ENCODE data around the gene C4orf50. TPM values are rescaled to one million over a fixed set of nuclear protein-coding genes. Genes with fewer than 3 reads are reported as not detected.

The C4orf50 gene
- total and polyA plus RNA-seq, 4 donors: under 0.01 to 0.17 TPM; not detected in 2

DNA sequence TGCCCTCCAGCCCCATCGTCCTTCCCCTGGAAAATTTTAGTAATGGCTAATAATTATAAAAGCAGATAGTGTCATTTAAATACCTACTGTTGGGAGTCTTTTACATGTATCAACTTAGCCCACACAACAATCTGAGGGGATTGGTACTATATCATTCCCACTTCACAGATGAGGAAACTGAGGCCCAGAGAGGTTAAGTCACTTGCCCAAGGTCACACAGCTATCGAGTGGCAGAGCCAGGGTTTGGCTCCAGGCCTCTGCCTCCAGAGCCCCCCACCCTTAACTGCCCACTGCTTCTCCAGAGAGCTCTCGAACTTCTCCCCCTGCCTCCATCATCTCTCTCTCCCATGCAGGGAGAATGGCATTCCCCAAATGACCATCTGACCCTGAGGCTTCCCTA is 7.4 kb downstream of the C4orf50 start:
- 67% methylated on average over 3 of the region's 3 CpGs for WGBS
- no peak for DNase-seq (ENCODE audit: low spot score)

DNA sequence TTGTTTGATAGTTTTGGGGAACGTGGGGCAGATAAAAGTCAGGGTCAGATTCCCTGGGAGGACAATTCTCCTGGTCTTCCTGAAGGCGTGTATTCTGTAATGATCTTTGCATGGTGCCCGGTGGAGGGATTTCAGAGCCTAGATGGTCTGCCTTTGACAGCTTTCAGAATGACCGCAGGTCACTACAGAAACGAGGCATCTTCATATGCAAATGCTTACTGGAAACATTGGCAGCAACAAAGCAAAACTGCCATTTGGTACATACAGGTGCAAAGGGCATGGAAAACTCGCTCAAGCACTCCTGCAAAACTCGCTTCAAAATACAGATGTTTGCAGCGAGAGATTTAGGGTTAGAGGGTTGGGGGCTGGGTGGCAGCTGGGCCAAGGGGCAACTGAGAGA is 8.8 kb downstream of the C4orf50 start:
- H3K27ac ChIP-seq (ENCODE audit: low read depth in 1 of 2, low read length in 2 of 2): no peak overlapping the region
- 39% methylated on average over 8 of the region's 8 CpGs for WGBS
- H3K4me1 ChIP-seq (ENCODE audit: control insufficient read depth in 4 of 4, insufficient read depth in 4 of 4, low read length in 3 of 4): no peaks in the 10 kb centered on the region
- TF ChIP-seq RAD21 (IDR thresholded peaks at IDR 0.05): no peak
- TF ChIP-seq, protein P1, sequence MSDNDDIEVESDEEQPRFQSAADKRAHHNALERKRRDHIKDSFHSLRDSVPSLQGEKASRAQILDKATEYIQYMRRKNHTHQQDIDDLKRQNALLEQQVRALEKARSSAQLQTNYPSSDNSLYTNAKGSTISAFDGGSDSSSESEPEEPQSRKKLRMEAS (IDR thresholded peaks at IDR 0.05): no peak
- no peaks in the 10 kb centered on the region for H3K9me3 ChIP-seq (ENCODE audit: control insufficient read depth in 4 of 4, low read length in 3 of 4)
- H3K36me3 ChIP-seq (ENCODE audit: control insufficient read depth in 4 of 4, insufficient read depth in 3 of 4, low read depth in 1 of 4, low read length in 3 of 4): no peaks in the 10 kb centered on the region
- peaks cover 0 to 3% (median 0%) of the 10 kb centered on the region in 4 donors for H3K27me3 ChIP-seq (ENCODE audit: control insufficient read depth in 4 of 4, insufficient read depth in 4 of 4, low read length in 3 of 4)
- H3K9ac ChIP-seq (ENCODE audit: low read depth in 1 of 2, low read length in 2 of 2): no peak overlapping the region
- no peak for DNase-seq (ENCODE audit: low spot score)
- H3K4me3 ChIP-seq (ENCODE audit: low read depth in 1 of 3, low read length in 3 of 3): no peak overlapping the region

More for the DNA sequence above, 7.4 kb downstream of the C4orf50 start:
- H3K36me3 ChIP-seq (ENCODE audit: control insufficient read depth in 4 of 4, insufficient read depth in 3 of 4, low read depth in 1 of 4, low read length in 3 of 4): no peaks in the 10 kb centered on the region
- no peaks in the 10 kb centered on the region for H3K4me1 ChIP-seq (ENCODE audit: control insufficient read depth in 4 of 4, insufficient read depth in 4 of 4, low read length in 3 of 4)
- H3K4me3 ChIP-seq (ENCODE audit: low read depth in 1 of 3, low read length in 3 of 3): no peak overlapping the region
- TF ChIP-seq FOXA2 (IDR thresholded peaks at IDR 0.05) (no peak), JUND (IDR thresholded peaks at IDR 0.05) (no peak), EGR1 (IDR thresholded peaks at IDR 0.05; ENCODE audit: low read depth in 2 of 2) (no peak), GABPA (IDR thresholded peaks at IDR 0.05 in 1 of 2, conservative IDR thresholded peaks at IDR 0.05 in 1 of 2) (no peak), TAF1 (conservative IDR thresholded peaks at IDR 0.05) (no peak), HNF4G (IDR thresholded peaks at IDR 0.05) (no peak), FOXA1 (IDR thresholded peaks at IDR 0.05) (no peak), HNF4A (conservative IDR thresholded peaks at IDR 0.05) (no peak), SP1 (IDR thresholded peaks at IDR 0.05) (no peak), YY1 (IDR thresholded peaks at IDR 0.05) (no peak)
- TF ChIP-seq, protein P2, sequence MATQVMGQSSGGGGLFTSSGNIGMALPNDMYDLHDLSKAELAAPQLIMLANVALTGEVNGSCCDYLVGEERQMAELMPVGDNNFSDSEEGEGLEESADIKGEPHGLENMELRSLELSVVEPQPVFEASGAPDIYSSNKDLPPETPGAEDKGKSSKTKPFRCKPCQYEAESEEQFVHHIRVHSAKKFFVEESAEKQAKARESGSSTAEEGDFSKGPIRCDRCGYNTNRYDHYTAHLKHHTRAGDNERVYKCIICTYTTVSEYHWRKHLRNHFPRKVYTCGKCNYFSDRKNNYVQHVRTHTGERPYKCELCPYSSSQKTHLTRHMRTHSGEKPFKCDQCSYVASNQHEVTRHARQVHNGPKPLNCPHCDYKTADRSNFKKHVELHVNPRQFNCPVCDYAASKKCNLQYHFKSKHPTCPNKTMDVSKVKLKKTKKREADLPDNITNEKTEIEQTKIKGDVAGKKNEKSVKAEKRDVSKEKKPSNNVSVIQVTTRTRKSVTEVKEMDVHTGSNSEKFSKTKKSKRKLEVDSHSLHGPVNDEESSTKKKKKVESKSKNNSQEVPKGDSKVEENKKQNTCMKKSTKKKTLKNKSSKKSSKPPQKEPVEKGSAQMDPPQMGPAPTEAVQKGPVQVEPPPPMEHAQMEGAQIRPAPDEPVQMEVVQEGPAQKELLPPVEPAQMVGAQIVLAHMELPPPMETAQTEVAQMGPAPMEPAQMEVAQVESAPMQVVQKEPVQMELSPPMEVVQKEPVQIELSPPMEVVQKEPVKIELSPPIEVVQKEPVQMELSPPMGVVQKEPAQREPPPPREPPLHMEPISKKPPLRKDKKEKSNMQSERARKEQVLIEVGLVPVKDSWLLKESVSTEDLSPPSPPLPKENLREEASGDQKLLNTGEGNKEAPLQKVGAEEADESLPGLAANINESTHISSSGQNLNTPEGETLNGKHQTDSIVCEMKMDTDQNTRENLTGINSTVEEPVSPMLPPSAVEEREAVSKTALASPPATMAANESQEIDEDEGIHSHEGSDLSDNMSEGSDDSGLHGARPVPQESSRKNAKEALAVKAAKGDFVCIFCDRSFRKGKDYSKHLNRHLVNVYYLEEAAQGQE (IDR thresholded peaks at IDR 0.05): no peak
- TF ChIP-seq, protein P3, sequence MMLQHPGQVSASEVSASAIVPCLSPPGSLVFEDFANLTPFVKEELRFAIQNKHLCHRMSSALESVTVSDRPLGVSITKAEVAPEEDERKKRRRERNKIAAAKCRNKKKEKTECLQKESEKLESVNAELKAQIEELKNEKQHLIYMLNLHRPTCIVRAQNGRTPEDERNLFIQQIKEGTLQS (IDR thresholded peaks at IDR 0.05): no peak
- TF ChIP-seq, protein P4, sequence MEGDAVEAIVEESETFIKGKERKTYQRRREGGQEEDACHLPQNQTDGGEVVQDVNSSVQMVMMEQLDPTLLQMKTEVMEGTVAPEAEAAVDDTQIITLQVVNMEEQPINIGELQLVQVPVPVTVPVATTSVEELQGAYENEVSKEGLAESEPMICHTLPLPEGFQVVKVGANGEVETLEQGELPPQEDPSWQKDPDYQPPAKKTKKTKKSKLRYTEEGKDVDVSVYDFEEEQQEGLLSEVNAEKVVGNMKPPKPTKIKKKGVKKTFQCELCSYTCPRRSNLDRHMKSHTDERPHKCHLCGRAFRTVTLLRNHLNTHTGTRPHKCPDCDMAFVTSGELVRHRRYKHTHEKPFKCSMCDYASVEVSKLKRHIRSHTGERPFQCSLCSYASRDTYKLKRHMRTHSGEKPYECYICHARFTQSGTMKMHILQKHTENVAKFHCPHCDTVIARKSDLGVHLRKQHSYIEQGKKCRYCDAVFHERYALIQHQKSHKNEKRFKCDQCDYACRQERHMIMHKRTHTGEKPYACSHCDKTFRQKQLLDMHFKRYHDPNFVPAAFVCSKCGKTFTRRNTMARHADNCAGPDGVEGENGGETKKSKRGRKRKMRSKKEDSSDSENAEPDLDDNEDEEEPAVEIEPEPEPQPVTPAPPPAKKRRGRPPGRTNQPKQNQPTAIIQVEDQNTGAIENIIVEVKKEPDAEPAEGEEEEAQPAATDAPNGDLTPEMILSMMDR (IDR thresholded peaks at IDR 0.05; ENCODE audit: low read depth, low read length, missing input control): no peak
- TF ChIP-seq, protein P1 (IDR thresholded peaks at IDR 0.05): no peak
- H3K9ac ChIP-seq (ENCODE audit: low read depth in 1 of 2, low read length in 2 of 2): no peak overlapping the region
- no peaks in the 10 kb centered on the region for H3K9me3 ChIP-seq (ENCODE audit: control insufficient read depth in 4 of 4, low read length in 3 of 4)
- peaks cover 0 to 3% (median 0%) of the 10 kb centered on the region in 4 donors for H3K27me3 ChIP-seq (ENCODE audit: control insufficient read depth in 4 of 4, insufficient read depth in 4 of 4, low read length in 3 of 4)
- no peak overlapping the region for H3K27ac ChIP-seq (ENCODE audit: low read depth in 1 of 2, low read length in 2 of 2)
